Testis (tissue), 2 donors: ENCODE data around the gene B4GALNT1.

Experiments
- CTCF ChIP-seq, 3 experiments: fragments of 450-650 bp in 2 of 3; fragments of 200-600 bp in 1 of 3; sonication (generic) in 1 of 3; IDR thresholded peaks; one replicate each; pipeline ENCODE4 v1.5.1; 2016 to 2019; ENCODE audit warnings: antibody characterized with exemption in 3 of 3, mild to moderate bottlenecking in 2 of 3, moderate library complexity in 1 of 3
- POLR2A ChIP-seq: fragments of 450-650 bp; IDR thresholded peaks from one replicate; pipeline ENCODE4 v1.6.1; 2017; ENCODE audit warnings: antibody characterized with exemption, mild to moderate bottlenecking, moderate library complexity

- TF ChIP-seq CTCF (IDR thresholded peaks at IDR 0.05) (no peak), POLR2A (no peak)
These were observed 2.0 kb downstream of the B4GALNT1 start for GRCh38 chr12:57630891-57631433.
